K562 (cell line): ENCODE measurements around the gene HEPHL1. TPM values are rescaled to one million over a fixed set of nuclear protein-coding genes. Genes with fewer than 3 reads are reported as not detected.

Experiments used
- CAMTA2 ChIP-seq: fragments of 250-450 bp; sonication (Bioruptor Pico); conservative IDR thresholded peaks from 2 replicates; pipeline ENCODE4 v1.5.1; 2022
- ELF4 ChIP-seq: fragments of 450-650 bp; formaldehyde crosslinking; IDR thresholded peaks from 2 replicates; pipeline ENCODE4 v1.4.0; 2022; ENCODE audit warnings: missing genetic modification characterization
- GTF2A2 ChIP-seq: IDR thresholded peaks from 2 replicates; pipeline ENCODE4 v1.6.1; 2016; ENCODE audit warnings: mild to moderate bottlenecking, missing genetic modification characterization, missing compliant biosample characterization
- MEF2A ChIP-seq: IDR thresholded peaks from 2 replicates; pipeline ENCODE4 v1.6.1; 2011; ENCODE audit warnings: low read depth, mild to moderate bottlenecking, low read length, moderate library complexity; ENCODE audit not compliant: control insufficient read depth
- MEIS2 ChIP-seq: fragments of 450-650 bp; IDR thresholded peaks from 2 replicates; pipeline ENCODE4 v1.6.1; 2014; ENCODE audit warnings: mild to moderate bottlenecking; ENCODE audit not compliant: partially characterized antibody
- MIER1 ChIP-seq: fragments of 450-650 bp; IDR thresholded peaks from 2 replicates; pipeline ENCODE4 v1.6.1; 2016; ENCODE audit warnings: antibody characterized with exemption, mild to moderate bottlenecking, low read depth
- NFATC3 ChIP-seq: fragments of 450-650 bp; IDR thresholded peaks from 2 replicates; pipeline ENCODE4 v1.6.1; 2017; ENCODE audit warnings: mild to moderate bottlenecking
- PHB2 ChIP-seq: fragments of 450-650 bp; IDR thresholded peaks from 2 replicates; pipeline ENCODE4 v1.6.1; 2017; ENCODE audit warnings: low read depth
- POLR2H ChIP-seq: IDR thresholded peaks from 2 replicates; pipeline ENCODE4 v1.6.1; 2016; ENCODE audit warnings: missing genetic modification characterization, low read depth, mild to moderate bottlenecking, control low read depth, missing compliant biosample characterization, moderate library complexity
- PYGO2 ChIP-seq: fragments of 450-650 bp; IDR thresholded peaks from 2 replicates; pipeline ENCODE4 v1.6.1; 2016; ENCODE audit warnings: mild to moderate bottlenecking, missing genetic modification characterization, moderate library complexity, missing compliant biosample characterization
- TAF15 ChIP-seq: fragments of 200-400 bp; formaldehyde crosslinking; IDR thresholded peaks from 2 replicates; pipeline ENCODE4 v1.6.1; 2017; ENCODE audit warnings: mild to moderate bottlenecking, low read depth, low read length, moderate library complexity
- ZNF12 ChIP-seq: sonication (generic); formaldehyde crosslinking; IDR thresholded peaks from 2 replicates; pipeline ENCODE4 v1.4.0; 2020; ENCODE audit warnings: mild to moderate bottlenecking, missing genetic modification reagents
- ZNF316 ChIP-seq: fragments of 450-650 bp; IDR thresholded peaks from 2 replicates; pipeline ENCODE4 v1.6.1; 2016
- ZNF766 ChIP-seq: fragments of 200-800 bp; sonication (Bioruptor generic); conservative IDR thresholded peaks from 2 replicates; pipeline ENCODE4 v1.6.1; 2016; ENCODE audit warnings: missing genetic modification characterization, missing compliant biosample characterization
- polyA plus RNA-seq, 8 experiments: library from polyadenylated mRNA; depleted of rRNA in 4 of 8; stranded (reverse) in 5 of 8; unstranded in 3 of 8; fragments of >200 nt; fragmentation: Nextera tagmentation in 2 of 8; fragmentation: Illumina TruSeq in 1 of 8; extraction: Ambion mirVana in 2 of 8; extraction: Trizol in 1 of 8; gene quantifications; 2 replicates each; pipeline versions ENCODE4 v1.2.1 to v1.2.3, GENCODE V29; 2011 to 2014; ENCODE audit warnings: inconsistent platforms in 1 of 8, missing spikeins in 1 of 8
- total RNA-seq, 7 experiments: library from RNA; depleted of rRNA in 6 of 7; stranded (reverse); fragments of >200 nt in 6 of 7; fragmentation: Illumina TruSeq in 2 of 7; extraction: Trizol in 2 of 7; gene quantifications; 2 replicates each; pipeline versions ENCODE4 v1.2.1 to v1.2.3, GENCODE V29; 2011 to 2021; ENCODE audit warnings: low replicate concordance in 1 of 7
- TF ChIP-seq, protein P1 (sequence below), 2 experiments: fragments of 450-650 bp in 1 of 2; sonication (generic) in 1 of 2; formaldehyde crosslinking in 1 of 2; IDR thresholded peaks; 2 replicates each; pipeline versions ENCODE4 v1.7.1 to v1.9.0; 2016 to 2022; ENCODE audit warnings: inconsistent platforms in 1 of 2, mild to moderate bottlenecking in 1 of 2, missing genetic modification reagents in 1 of 2

HEPHL1 gene
- total and polyA plus RNA-seq, 9 of the 15 experiments (the other 6 are each of a cell fraction or from before 2014, with no cell fraction given), result 0.01 TPM; not detected in 8

DNA sequence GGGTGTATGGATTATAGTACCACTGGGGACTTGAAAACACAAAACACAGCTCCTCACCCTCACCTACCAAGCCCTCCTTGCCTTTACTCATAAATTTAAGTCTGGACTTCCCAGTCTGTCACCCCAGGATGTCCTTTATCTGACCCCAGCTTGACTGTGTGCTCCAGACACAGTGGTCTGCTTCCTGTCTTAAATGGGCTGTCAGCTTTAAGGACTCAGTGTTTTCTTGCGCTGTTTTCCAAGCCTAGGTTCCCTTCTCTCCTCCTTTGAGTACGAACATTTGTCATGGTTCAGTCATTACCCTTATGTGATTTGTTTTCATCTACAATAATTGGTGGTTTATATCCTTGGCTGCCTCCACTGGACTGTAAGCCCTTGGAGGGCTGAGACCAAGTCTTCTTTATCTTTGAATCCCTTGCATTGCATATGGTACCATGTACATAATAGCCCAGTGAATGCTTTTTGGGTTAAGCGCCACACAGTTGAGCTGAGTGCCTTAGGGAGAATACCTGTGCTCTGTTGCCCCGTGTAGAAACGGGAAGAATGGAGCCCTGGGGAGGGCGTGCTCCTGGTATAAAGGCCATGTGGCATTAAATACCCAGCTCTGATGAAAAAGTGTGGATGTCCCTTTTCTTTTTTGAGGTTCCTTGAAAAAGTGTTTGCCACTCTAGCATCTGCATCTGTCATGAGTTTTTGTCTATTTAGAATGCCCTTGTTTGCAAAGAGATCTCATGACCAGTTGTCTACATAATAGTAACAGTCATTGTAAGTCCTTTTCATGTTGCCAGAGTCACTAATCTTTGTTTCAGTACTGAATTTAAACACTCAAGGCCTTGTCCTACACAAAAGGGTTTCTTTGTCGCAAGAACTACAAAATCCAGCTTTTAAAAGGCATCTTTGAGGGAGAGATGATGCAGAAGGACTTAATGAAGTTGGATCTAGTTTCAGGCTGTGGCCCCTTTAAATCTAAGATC is 121.4 kb downstream of the HEPHL1 start (continued):
- TF ChIP-seq ZNF766 (no peak), ZNF316 (peak; percentile 35; the same call in 1 of the 2 replicates), MEIS2 (peak; percentile 94), GTF2A2 (tag) (no peak), TAF15 (no peak), MEF2A (no peak), MIER1 (no peak), NFATC3 (no peak), CAMTA2 (no peak), PHB2 (no peak), ELF4 (no peak), PYGO2 (no peak), POLR2H (tag) (no peak), ZNF12 (CRISPR knock-in tag) (no peak)
- TF ChIP-seq, protein P1, sequence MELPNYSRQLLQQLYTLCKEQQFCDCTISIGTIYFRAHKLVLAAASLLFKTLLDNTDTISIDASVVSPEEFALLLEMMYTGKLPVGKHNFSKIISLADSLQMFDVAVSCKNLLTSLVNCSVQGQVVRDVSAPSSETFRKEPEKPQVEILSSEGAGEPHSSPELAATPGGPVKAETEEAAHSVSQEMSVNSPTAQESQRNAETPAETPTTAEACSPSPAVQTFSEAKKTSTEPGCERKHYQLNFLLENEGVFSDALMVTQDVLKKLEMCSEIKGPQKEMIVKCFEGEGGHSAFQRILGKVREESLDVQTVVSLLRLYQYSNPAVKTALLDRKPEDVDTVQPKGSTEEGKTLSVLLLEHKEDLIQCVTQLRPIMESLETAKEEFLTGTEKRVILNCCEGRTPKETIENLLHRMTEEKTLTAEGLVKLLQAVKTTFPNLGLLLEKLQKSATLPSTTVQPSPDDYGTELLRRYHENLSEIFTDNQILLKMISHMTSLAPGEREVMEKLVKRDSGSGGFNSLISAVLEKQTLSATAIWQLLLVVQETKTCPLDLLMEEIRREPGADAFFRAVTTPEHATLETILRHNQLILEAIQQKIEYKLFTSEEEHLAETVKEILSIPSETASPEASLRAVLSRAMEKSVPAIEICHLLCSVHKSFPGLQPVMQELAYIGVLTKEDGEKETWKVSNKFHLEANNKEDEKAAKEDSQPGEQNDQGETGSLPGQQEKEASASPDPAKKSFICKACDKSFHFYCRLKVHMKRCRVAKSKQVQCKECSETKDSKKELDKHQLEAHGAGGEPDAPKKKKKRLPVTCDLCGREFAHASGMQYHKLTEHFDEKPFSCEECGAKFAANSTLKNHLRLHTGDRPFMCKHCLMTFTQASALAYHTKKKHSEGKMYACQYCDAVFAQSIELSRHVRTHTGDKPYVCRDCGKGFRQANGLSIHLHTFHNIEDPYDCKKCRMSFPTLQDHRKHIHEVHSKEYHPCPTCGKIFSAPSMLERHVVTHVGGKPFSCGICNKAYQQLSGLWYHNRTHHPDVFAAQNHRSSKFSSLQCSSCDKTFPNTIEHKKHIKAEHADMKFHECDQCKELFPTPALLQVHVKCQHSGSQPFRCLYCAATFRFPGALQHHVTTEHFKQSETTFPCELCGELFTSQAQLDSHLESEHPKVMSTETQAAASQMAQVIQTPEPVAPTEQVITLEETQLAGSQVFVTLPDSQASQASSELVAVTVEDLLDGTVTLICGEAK (IDR thresholded peaks at IDR 0.05), result peak; percentile 53
- TF ChIP-seq, protein P1 (CRISPR knock-in tag; IDR thresholded peaks at IDR 0.05), result no peak
